PC-3 (cell line): ENCODE results near the gene NTNG1. TPM values are rescaled to one million over a fixed set of nuclear protein-coding genes. Genes with fewer than 3 reads are reported as not detected.

Experiments used
- ATAC-seq: fragments of 200-7000 bp; cut with Tn5 transposase; 2 replicates; pipeline ENCODE4 v1.9.1; 2020; ENCODE audit warnings: mild to moderate bottlenecking, moderate library complexity
- BruUV-seq: library from RNA; stranded (reverse); fragments of 400-500 nt; replicated peaks from 2 replicates; lab custom pipeline; 2021; lab: Mats Ljungman, UMichigan
- CTCF ChIA-PET: fragments of 300-600 bp; sonication (Branson Sonifier 250); formaldehyde crosslinking; loops from one replicate; lab custom pipeline; 2022; ENCODE audit warnings: antibody characterized with exemption; lab: Charles Lee
- POLR2A ChIA-PET: fragments of 300-600 bp; sonication (Branson Sonifier 250); formaldehyde crosslinking; loops from one replicate; lab custom pipeline; 2022; ENCODE audit warnings: antibody characterized with exemption; ENCODE audit not compliant: unreplicated experiment; lab: Charles Lee
- DNase-seq: peaks from one replicate; pipeline ENCODE4 v3.0.0-alpha.2; 2015
- H2AFZ ChIP-seq: fragments of 300-600 bp; sonication (generic); 2 replicates; pipeline ENCODE4 v1.6.0; 2016; ENCODE audit warnings: antibody characterized with exemption, low read length
- H3F3A ChIP-seq: fragments of 300-600 bp; sonication (generic); one replicate; pipeline ENCODE4 v1.6.0; 2017; ENCODE audit warnings: antibody characterized with exemption, low read length, control low read depth, mild to moderate bottlenecking; ENCODE audit not compliant: unreplicated experiment
- H3K27ac ChIP-seq: fragments of 300-600 bp; sonication (generic); 2 replicates; pipeline ENCODE4 v1.5.1; 2016; ENCODE audit warnings: mild to moderate bottlenecking, low read length
- H3K27me3 ChIP-seq: fragments of 300-600 bp; sonication (generic); 2 replicates; pipeline ENCODE4 v1.6.1; 2016; ENCODE audit warnings: low read length, mixed read lengths
- H3K36me3 ChIP-seq: fragments of 300-600 bp; sonication (generic); 2 replicates; pipeline ENCODE4 v1.6.1; 2016; ENCODE audit warnings: low read depth, mixed run types, low read length, mixed read lengths
- H3K4me1 ChIP-seq: fragments of 300-600 bp; sonication (generic); 2 replicates; pipeline ENCODE4 v1.5.1; 2016; ENCODE audit warnings: low read length; ENCODE audit not compliant: insufficient read depth
- H3K4me2 ChIP-seq: fragments of 300-600 bp; sonication (generic); 2 replicates; pipeline ENCODE4 v1.6.0; 2016; ENCODE audit warnings: low read length
- H3K4me3 ChIP-seq: fragments of 300-600 bp; sonication (generic); 2 replicates; pipeline ENCODE4 v1.5.1; 2016; ENCODE audit warnings: mild to moderate bottlenecking, low read length, mixed read lengths
- H3K79me2 ChIP-seq: fragments of 300-600 bp; sonication (generic); 2 replicates; pipeline ENCODE4 v1.6.1; 2017; ENCODE audit warnings: low read length, mixed read lengths
- H3K9ac ChIP-seq: fragments of 300-600 bp; sonication (generic); 2 replicates; pipeline ENCODE4 v1.6.0; 2016; ENCODE audit warnings: mild to moderate bottlenecking, low read length
- H3K9me2 ChIP-seq: fragments of 300-600 bp; sonication (generic); replicated peaks from 2 replicates; pipeline ENCODE4 v1.6.1; 2016; ENCODE audit warnings: mixed run types, low read length, mixed read lengths
- H3K9me3 ChIP-seq: fragments of 300-600 bp; sonication (generic); 2 replicates; pipeline ENCODE4 v1.6.1; 2016; ENCODE audit warnings: low read length, mixed read lengths
- H4K20me1 ChIP-seq: fragments of 300-600 bp; sonication (generic); 2 replicates; pipeline ENCODE4 v1.6.1; 2016; ENCODE audit warnings: low read length, mixed read lengths
- EZH2 ChIP-seq: fragments of 300-600 bp; sonication (generic); IDR thresholded peaks from one replicate; pipeline ENCODE4 v1.6.1; 2017; ENCODE audit warnings: antibody characterized with exemption, mild to moderate bottlenecking, low read length; ENCODE audit not compliant: unreplicated experiment
- EZH2phosphoT487 ChIP-seq: fragments of 300-600 bp; sonication (generic); IDR thresholded peaks from 2 replicates; pipeline ENCODE4 v1.6.1; 2018; ENCODE audit warnings: mild to moderate bottlenecking, antibody characterized with exemption, low read length, borderline replicate concordance
- intact Hi-C: fragments of 100-400 bp; cut with micrococcal nuclease; formaldehyde crosslinking; loops from 2 replicates; pipeline ENCODE4 v1.9.0; 2023
- total RNA-seq: library from RNA; depleted of rRNA; stranded (reverse); fragments of >200 nt; gene quantifications from 2 replicates; pipeline ENCODE4 v1.2.3, GENCODE V29; 2014
- TF ChIP-seq, protein P1 (sequence below): fragments of 300-600 bp; sonication (generic); conservative IDR thresholded peaks from 2 replicates; pipeline ENCODE4 v1.5.1; 2017; ENCODE audit warnings: antibody characterized with exemption, low read depth, mild to moderate bottlenecking, low read length

The NTNG1 gene
- total RNA-seq, 1 experiment from 2014 or later, result 6.7 TPM

DNA sequence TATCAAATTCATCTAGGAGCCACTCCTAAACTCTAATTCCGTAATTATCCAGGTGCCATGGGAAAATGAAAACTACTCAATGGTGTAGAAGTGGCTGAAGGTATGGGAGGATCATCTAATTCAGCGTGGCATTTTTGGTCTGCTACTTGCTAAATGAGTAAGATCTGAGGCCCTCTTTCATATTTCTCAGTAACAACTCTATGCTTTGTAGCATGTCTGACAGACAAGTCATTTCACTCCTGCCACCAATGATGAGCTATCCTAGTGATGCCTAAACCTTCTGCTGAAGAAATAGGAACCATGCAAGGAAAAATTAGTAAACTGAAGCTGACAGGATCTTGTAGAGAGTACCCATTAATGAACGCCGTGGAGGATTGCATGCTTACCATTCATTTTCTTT is 145.3 kb downstream of the NTNG1 start:
- ATAC-seq (no peak), DNase-seq (no peak)
- Histone ChIP-seq H3K9me2 (no peaks in the 10 kb centered on the region), H3K9ac (no peak overlapping the region), H3K27me3 (no peaks in the 10 kb centered on the region), H3K36me3 (no peaks in the 10 kb centered on the region), H3K9me3 (no peaks in the 10 kb centered on the region), H3K4me2 (no peak overlapping the region), H3K4me1 (no peaks in the 10 kb centered on the region), H3K79me2 (no peaks in the 10 kb centered on the region), H2AFZ (no peak overlapping the region), H3K27ac (no peak overlapping the region), H3F3A (no peaks in the 10 kb centered on the region), H3K4me3 (no peak overlapping the region), H4K20me1 (no peaks in the 10 kb centered on the region)
- ChIA-PET CTCF (no interaction called here), POLR2A (no interaction called here)
- intact Hi-C loops, result no loop called here
- no peak for TF ChIP-seq EZH2phosphoT487
- TF ChIP-seq, protein P1, sequence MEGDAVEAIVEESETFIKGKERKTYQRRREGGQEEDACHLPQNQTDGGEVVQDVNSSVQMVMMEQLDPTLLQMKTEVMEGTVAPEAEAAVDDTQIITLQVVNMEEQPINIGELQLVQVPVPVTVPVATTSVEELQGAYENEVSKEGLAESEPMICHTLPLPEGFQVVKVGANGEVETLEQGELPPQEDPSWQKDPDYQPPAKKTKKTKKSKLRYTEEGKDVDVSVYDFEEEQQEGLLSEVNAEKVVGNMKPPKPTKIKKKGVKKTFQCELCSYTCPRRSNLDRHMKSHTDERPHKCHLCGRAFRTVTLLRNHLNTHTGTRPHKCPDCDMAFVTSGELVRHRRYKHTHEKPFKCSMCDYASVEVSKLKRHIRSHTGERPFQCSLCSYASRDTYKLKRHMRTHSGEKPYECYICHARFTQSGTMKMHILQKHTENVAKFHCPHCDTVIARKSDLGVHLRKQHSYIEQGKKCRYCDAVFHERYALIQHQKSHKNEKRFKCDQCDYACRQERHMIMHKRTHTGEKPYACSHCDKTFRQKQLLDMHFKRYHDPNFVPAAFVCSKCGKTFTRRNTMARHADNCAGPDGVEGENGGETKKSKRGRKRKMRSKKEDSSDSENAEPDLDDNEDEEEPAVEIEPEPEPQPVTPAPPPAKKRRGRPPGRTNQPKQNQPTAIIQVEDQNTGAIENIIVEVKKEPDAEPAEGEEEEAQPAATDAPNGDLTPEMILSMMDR, result no peak
- BruUV-seq, result no TSS peak

DNA sequence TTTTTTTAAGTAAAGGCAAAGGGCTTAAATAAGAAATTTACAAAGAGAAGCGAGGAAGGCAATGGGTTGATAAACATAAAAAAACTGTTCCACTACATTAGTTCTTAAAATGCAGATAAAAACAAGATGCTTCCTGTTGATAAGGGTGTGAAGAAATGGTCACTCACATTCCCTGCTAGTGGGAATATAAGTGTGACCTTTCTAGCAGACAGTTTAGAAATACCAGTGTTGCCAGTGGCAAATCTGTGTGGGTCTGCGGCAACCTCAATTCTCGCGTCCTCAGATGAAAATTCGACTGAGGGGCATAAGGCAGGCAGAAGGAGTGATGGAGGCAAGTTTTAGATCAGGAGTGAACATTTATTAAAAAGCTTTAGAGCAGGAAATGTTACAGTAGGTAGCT is 151.1 kb downstream of the NTNG1 start:
- no TSS peak for BruUV-seq
- Histone ChIP-seq H3K27ac (no peak overlapping the region), H3K9me3 (no peaks in the 10 kb centered on the region), H3K9ac (no peak overlapping the region), H3K4me2 (no peak overlapping the region), H3K4me3 (no peak overlapping the region), H3K9me2 (no peaks in the 10 kb centered on the region), H3K79me2 (no peaks in the 10 kb centered on the region), H2AFZ (no peak overlapping the region), H3K36me3 (no peaks in the 10 kb centered on the region), H3K4me1 (no peaks in the 10 kb centered on the region), H4K20me1 (no peaks in the 10 kb centered on the region), H3K27me3 (no peaks in the 10 kb centered on the region), H3F3A (no peaks in the 10 kb centered on the region)
- CTCF ChIA-PET, result no interaction called here
- no peak for DNase-seq
- ATAC-seq, result no peak
- POLR2A ChIA-PET, result no interaction called here
- TF ChIP-seq EZH2, result no peak
- intact Hi-C loops, result no loop called here

DNA sequence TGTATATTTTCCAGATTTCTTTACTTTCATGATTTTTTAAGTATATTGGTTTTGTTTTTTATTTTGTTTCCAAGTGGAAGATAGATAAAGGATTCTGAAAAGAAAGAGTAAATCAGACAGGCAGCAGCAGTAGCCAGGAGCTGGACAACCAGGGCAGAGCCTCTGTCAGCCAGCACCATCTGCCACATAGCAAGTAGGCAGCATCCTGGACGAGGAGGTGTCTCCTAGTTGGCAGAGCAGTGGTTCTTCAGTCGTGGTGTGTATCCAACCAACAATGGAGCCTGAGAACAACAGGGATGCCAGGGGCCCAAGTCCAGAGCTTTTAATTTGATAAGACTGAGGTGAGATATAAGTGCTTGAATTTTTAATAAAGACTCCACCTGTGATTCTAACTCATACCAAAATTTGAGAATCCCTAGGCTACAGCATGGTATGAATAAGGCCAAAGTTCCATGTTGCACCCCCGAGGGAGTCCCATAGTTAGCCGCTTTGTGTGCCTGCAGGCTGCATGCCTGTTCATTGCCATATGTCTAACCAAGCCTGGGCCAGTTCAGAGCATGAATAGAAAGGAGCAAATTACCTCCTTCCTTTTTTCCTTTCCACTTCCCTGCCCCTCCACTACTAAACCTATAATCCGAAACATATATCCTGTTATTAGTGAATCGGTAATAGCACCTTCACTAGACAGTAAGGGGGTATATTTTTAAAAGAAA is 153.2 kb downstream of the NTNG1 start:
- no peaks in the 10 kb centered on the region for H3K4me1 ChIP-seq
- no peak overlapping the region for H3K27ac ChIP-seq
- H3K9ac ChIP-seq, result no peak overlapping the region
- H4K20me1 ChIP-seq, result no peaks in the 10 kb centered on the region
- ATAC-seq, result no peak
- no peaks in the 10 kb centered on the region for H3K9me2 ChIP-seq
- POLR2A ChIA-PET, result no interaction called here
- CTCF ChIA-PET, result no interaction called here
- TF ChIP-seq EZH2, result no peak
- TF ChIP-seq EZH2phosphoT487, result no peak
- H3K79me2 ChIP-seq, result no peaks in the 10 kb centered on the region
- H3K4me3 ChIP-seq, result no peak overlapping the region
- DNase-seq, result no peak
- H3K27me3 ChIP-seq, result no peaks in the 10 kb centered on the region
- H3F3A ChIP-seq, result no peaks in the 10 kb centered on the region
- H3K4me2 ChIP-seq, result no peak overlapping the region
- H2AFZ ChIP-seq, result no peak overlapping the region
- no peaks in the 10 kb centered on the region for H3K9me3 ChIP-seq
- BruUV-seq, result no TSS peak
- intact Hi-C loops, result no loop called here
- H3K36me3 ChIP-seq, result no peaks in the 10 kb centered on the region

DNA sequence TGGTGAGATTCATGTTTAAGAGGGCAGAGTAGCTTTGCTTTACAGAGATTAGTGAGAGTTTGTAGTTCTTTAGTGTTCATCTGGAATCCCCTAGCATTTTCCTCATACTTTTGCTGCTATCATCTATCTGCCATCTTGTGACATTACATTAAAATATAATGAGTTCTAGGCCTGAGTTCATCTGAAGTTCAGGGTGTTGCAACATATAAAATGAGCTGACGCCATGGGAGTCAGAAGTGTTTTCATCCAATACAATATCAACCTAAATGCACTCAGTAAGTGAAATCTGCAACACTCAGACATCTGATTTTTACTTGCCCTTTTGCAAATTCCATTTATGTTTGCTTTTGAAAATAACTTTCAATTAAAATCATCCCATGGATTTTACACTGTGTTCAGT is 153.8 kb downstream of the NTNG1 start:
- ChIA-PET CTCF (no interaction called here), POLR2A (no interaction called here)
- Histone ChIP-seq H3K9ac (no peak overlapping the region), H3K9me3 (no peaks in the 10 kb centered on the region), H3K4me3 (no peak overlapping the region), H2AFZ (no peak overlapping the region), H3K4me2 (no peak overlapping the region), H3K27me3 (no peaks in the 10 kb centered on the region), H3F3A (no peaks in the 10 kb centered on the region), H3K27ac (no peak overlapping the region), H3K36me3 (no peaks in the 10 kb centered on the region), H4K20me1 (no peaks in the 10 kb centered on the region), H3K79me2 (no peaks in the 10 kb centered on the region), H3K9me2 (no peaks in the 10 kb centered on the region), H3K4me1 (no peaks in the 10 kb centered on the region)
- no peak for DNase-seq
- TF ChIP-seq EZH2 (no peak), EZH2phosphoT487 (no peak)
- TF ChIP-seq, protein P1, result no peak
- no TSS peak for BruUV-seq
- intact Hi-C loops, result no loop called here
- ATAC-seq, result no peak
